Right lobe of liver (tissue), 6 donors: Measurements from ENCODE around the gene RASGRP4. TPM values are rescaled to one million over a fixed set of nuclear protein-coding genes. Genes with fewer than 3 reads are reported as not detected.

ENCODE experiments used
- ATAC-seq, 4 donors: fragments of 200-7000 bp; cut with Tn5 transposase; one replicate each; pipeline ENCODE4 v1.9.1; 2020; ENCODE audit warnings: mild to moderate bottlenecking in 4 of 4, moderate library complexity in 4 of 4
- DNase-seq, 3 donors: peaks; one replicate each; pipeline ENCODE4 v3.0.0-alpha.2; 2020
- H3K27ac ChIP-seq, 3 donors: fragments of 200-600 bp; one replicate each; pipeline ENCODE4 v1.8.0; 2022
- H3K27me3 ChIP-seq, 2 donors: fragments of 200-600 bp; one replicate each; pipeline ENCODE4 v1.8.0; 2022
- H3K36me3 ChIP-seq, 4 donors: fragments of 200-600 bp; sonication (generic) in 1 of 4; one replicate each; pipeline versions ENCODE4 v1.5.1 to v1.8.0; 2017 to 2022; ENCODE audit warnings: control low read depth in 1 of 4
- H3K4me1 ChIP-seq, 4 donors: fragments of 200-600 bp; sonication (generic) in 1 of 4; one replicate each; pipeline versions ENCODE4 v1.5.1 to v1.8.0; 2017 to 2022; ENCODE audit warnings: control low read depth in 1 of 4
- H3K4me3 ChIP-seq, 3 donors: fragments of 200-600 bp; one replicate each; pipeline ENCODE4 v1.8.0; 2022
- H3K9me3 ChIP-seq, 4 donors: fragments of 200-600 bp; sonication (generic) in 1 of 4; one replicate each; pipeline versions ENCODE4 v1.5.1 to v1.8.0; 2017 to 2022; ENCODE audit warnings: control low read depth in 1 of 4
- POLR2A ChIP-seq: fragments of 450-650 bp; IDR thresholded peaks from one replicate; pipeline ENCODE4 v1.6.1; 2017; ENCODE audit warnings: antibody characterized with exemption, mild to moderate bottlenecking
- WGBS: methylation state at CpG from one replicate; pipeline ENCODE4 v1.1.6; 2018; ENCODE audit warnings: low coverage, low lambda C conversion rate; ENCODE audit not compliant: insufficient coverage; ENCODE audit errors: missing lambda C conversion rate; 5-methylcytosine and 5-hydroxymethylcytosine counted together
- intact Hi-C, 2 donors: fragments of 100-400 bp; cut with DNase I; formaldehyde crosslinking; loops; one replicate each; pipeline versions ENCODE4 v1.11.2 to v1.14.1; 2022
- total RNA-seq, 6 experiments: library from RNA; depleted of rRNA in 2 of 6; stranded (reverse); fragments of >200 nt in 2 of 6; fragmentation: NEBNext Ultra II Directional in 3 of 6; extraction: Animal tissue kit (Norgen Biotek cat#: 25700) in 3 of 6; gene quantifications; one replicate each; pipeline versions ENCODE4 v1.1.0 to v1.2.4, GENCODE V29; 2016 to 2023
- TF ChIP-seq, protein P1 (sequence below), 4 donors: fragments of 200-600 bp in 3 of 4; fragments of 450-650 bp in 1 of 4; IDR thresholded peaks; one replicate each; pipeline versions ENCODE4 v1.5.1 to v1.8.0; 2016 to 2022; ENCODE audit warnings: antibody characterized with exemption in 4 of 4, mild to moderate bottlenecking in 2 of 4
- donor health status: DM: no; HTN: yes; CAD: no.
- donor health status: DM: no; HTN: no; CAD: no.
- donor health status: DM: no; HTN: no; CAD: no.
- donor health status: DM: no; HTN: yes; CAD: no.
- donor health status: DM: no; HTN: yes; CAD: no.

RASGRP4 gene
- total RNA-seq, 6 experiments from 2014 or later, result 0.77 to 1.5 (median 0.93) TPM

DNA sequence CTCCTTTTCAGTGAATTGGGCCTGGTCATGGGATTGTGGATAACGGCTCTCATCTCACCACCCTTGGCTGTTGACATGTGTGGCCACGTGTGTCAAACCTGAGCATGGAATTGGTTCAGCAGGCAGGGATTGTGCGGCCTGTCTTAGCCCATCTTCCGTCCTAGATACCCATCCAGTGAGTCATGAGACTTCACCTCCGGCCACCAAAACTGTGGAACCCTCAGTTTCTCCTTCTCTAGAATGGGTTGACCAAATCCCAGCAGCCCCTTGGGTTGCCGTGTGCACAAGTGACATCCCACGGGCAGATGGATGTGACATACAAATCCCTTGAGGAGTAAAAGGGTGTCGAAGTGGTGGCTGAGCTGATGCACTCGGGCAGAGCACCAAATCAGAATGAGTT is 44.9 kb downstream of the RASGRP4 start:
- H3K4me1 ChIP-seq, result no peaks in the 10 kb centered on the region
- H3K27me3 ChIP-seq, result no peaks in the 10 kb centered on the region
- ATAC-seq, result no peak
- H3K9me3 ChIP-seq, result no peaks in the 10 kb centered on the region
- WGBS, result 72% methylated on average over 2 of the region's 9 CpGs
- H3K27ac ChIP-seq, result no peak overlapping the region
- DNase-seq, result no peak
- H3K4me3 ChIP-seq, result no peak overlapping the region
- TF ChIP-seq POLR2A, result no peak
- TF ChIP-seq, protein P1, sequence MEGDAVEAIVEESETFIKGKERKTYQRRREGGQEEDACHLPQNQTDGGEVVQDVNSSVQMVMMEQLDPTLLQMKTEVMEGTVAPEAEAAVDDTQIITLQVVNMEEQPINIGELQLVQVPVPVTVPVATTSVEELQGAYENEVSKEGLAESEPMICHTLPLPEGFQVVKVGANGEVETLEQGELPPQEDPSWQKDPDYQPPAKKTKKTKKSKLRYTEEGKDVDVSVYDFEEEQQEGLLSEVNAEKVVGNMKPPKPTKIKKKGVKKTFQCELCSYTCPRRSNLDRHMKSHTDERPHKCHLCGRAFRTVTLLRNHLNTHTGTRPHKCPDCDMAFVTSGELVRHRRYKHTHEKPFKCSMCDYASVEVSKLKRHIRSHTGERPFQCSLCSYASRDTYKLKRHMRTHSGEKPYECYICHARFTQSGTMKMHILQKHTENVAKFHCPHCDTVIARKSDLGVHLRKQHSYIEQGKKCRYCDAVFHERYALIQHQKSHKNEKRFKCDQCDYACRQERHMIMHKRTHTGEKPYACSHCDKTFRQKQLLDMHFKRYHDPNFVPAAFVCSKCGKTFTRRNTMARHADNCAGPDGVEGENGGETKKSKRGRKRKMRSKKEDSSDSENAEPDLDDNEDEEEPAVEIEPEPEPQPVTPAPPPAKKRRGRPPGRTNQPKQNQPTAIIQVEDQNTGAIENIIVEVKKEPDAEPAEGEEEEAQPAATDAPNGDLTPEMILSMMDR (IDR thresholded peaks at IDR 0.05), result no peak
- intact Hi-C loops, result no loop called here
- H3K36me3 ChIP-seq, result peaks cover 0 to 48% (median 21%) of the 10 kb centered on the region in 4 donors

DNA sequence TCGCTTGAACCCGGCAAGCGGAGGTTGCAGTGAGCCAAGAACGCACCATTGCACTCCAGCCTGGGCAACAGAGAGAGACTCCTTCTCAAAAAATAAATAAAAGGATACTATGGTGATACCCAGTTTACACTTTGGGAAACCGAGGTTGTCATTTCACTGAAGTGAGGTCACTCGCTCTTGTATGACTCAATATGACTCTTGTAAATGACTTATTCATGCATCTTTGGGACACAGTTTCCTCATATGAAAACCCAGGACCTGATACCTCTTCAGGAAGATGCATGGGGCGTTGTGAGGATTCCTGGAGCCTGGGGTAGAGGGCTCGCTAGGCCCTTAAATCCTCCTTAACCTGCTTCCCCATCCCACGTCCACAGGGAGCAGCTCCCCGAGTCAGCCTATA is 47.2 kb downstream of the RASGRP4 start:
- TF ChIP-seq POLR2A, result no peak
- TF ChIP-seq, protein P1 (IDR thresholded peaks at IDR 0.05), result no peak
- Histone ChIP-seq H3K27me3 (no peaks in the 10 kb centered on the region), H3K9me3 (no peaks in the 10 kb centered on the region), H3K36me3 (peaks cover 0 to 47% (median 21%) of the 10 kb centered on the region in 4 donors), H3K4me1 (peaks cover 0 to 8% (median 3%) of the 10 kb centered on the region in 4 donors), H3K4me3 (no peak overlapping the region), H3K27ac (no peak overlapping the region)
- no peak for ATAC-seq
- WGBS, result 97% methylated on average over 9 of the region's 10 CpGs
- intact Hi-C loops, result no loop called here
- DNase-seq, result no peak

DNA sequence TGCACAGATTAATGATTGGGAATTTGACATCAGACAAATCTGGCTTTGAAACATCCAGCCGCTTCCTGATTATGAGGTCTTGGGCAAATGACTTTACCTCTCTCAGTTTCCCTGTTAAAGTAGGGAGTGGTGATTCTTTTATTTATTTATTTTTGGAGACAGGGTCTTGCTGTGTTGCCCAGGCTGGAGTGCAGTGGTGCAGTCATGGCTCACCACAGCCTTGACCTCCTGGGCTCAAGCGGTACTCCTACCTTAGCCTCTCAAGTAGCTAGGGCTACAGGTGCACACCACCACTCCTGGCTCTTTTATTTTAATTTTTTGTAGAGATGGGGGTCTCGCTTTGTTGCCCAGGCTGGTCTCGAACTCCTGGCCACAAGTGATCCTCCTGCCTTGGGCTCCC is 49.0 kb downstream of the RASGRP4 start:
- Histone ChIP-seq H3K27me3 (no peaks in the 10 kb centered on the region), H3K4me1 (peaks cover 0 to 8% (median 3%) of the 10 kb centered on the region in 4 donors), H3K4me3 (no peak overlapping the region), H3K9me3 (no peaks in the 10 kb centered on the region), H3K27ac (no peak overlapping the region), H3K36me3 (peaks cover 0 to 30% (median 16%) of the 10 kb centered on the region in 4 donors)
- 86% methylated on average over 4 of the region's 4 CpGs for WGBS
- ATAC-seq (no peak), DNase-seq (no peak)
- no peak for TF ChIP-seq POLR2A
- TF ChIP-seq, protein P1 (IDR thresholded peaks at IDR 0.05), result no peak
- intact Hi-C loops, result no loop called here

DNA sequence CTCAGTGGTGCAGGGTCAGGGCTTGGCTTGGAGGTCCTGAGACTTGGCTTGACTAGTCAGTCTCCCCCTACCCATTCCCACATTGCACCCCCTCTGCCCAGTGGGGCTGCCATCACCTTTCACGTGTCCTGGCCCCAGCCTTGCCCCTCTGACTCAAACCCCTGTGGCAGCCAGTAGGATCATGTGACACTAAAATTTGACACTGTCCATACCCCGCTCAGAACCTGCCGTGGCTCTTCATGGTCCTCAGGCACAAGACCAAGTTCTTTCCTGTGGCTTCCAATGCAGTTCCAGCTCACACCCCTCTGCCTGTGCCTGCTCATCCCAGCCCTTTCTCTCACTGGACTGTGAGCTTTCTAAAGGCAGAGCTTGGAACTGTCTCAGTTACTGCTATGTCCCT is 49.4 kb downstream of the RASGRP4 start:
- ATAC-seq, result no peak
- no peak overlapping the region for H3K4me3 ChIP-seq

More for the DNA sequence above, 49.4 kb downstream of the RASGRP4 start:
- TF ChIP-seq, protein P1 (IDR thresholded peaks at IDR 0.05), result no peak
- TF ChIP-seq POLR2A, result no peak
- peaks cover 0 to 8% (median 3%) of the 10 kb centered on the region in 4 donors for H3K4me1 ChIP-seq
- WGBS, result 80% methylated on average over 3 of the region's 3 CpGs
- no peaks in the 10 kb centered on the region for H3K9me3 ChIP-seq
- intact Hi-C loops, result no loop called here
- no peaks in the 10 kb centered on the region for H3K27me3 ChIP-seq
- DNase-seq, result no peak
- peaks cover 0 to 25% (median 13%) of the 10 kb centered on the region in 4 donors for H3K36me3 ChIP-seq
- no peak overlapping the region for H3K27ac ChIP-seq
